GM23338 (cell line): ENCODE data around the gene RIMKLB.

Experiments
- CREB1 ChIP-seq: fragments of 250-450 bp; sonication (Bioruptor Pico); IDR thresholded peaks from 2 replicates; pipeline ENCODE4 v1.5.0; 2020; ENCODE audit warnings: low read depth, mild to moderate bottlenecking, moderate library complexity
- CTCF ChIP-seq, 2 experiments: fragments of 200-600 bp in 1 of 2; sonication (generic) in 1 of 2; conservative IDR thresholded peaks; 2 replicates each; pipeline versions ENCODE4 v1.5.1 to v1.6.1; 2016 to 2017; ENCODE audit warnings: antibody characterized with exemption in 2 of 2, low read depth in 2 of 2, mild to moderate bottlenecking in 2 of 2, moderate library complexity in 1 of 2
- EZH2 ChIP-seq: fragments of 200-600 bp; sonication (generic); IDR thresholded peaks from one replicate; pipeline ENCODE4 v1.8.0; 2017; ENCODE audit warnings: antibody characterized with exemption, mild to moderate bottlenecking, low read depth; ENCODE audit not compliant: unreplicated experiment
- EZH2phosphoT487 ChIP-seq: fragments of 200-600 bp; sonication (generic); IDR thresholded peaks from one replicate; pipeline ENCODE4 v1.8.1; 2018; ENCODE audit warnings: antibody characterized with exemption; ENCODE audit not compliant: unreplicated experiment
- POLR2AphosphoS5 ChIP-seq: IDR thresholded peaks from 2 replicates; pipeline ENCODE4 v1.6.1; 2016; ENCODE audit warnings: antibody characterized with exemption, low read depth
- STAT1 ChIP-seq: IDR thresholded peaks from one replicate; pipeline ENCODE4 v1.6.1; 2016; ENCODE audit warnings: antibody characterized with exemption; ENCODE audit not compliant: unreplicated experiment

DNA sequence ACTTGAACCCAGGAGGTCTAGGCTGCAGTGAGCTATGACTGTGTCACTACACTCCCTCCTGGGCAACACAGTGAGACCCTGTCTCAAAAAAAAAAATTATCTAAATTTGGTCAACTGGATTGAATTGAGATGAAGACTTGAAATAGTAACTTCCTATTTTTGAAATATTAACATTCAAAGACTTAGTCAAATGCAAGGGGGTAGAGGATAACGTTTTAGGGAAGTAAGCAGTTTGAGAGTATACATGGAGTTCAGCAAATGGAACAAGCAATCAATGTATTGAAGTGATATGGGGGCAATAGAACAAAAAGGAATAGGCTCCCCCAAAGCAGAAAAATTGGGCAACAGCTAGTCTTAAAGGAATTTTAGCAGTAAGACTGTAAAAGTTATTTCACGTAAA lies 30.5 kb upstream of the RIMKLB start:
- TF ChIP-seq CTCF (conservative IDR thresholded peaks at IDR 0.05; ENCODE audit: low read depth in 2 of 2): no peak
- TF ChIP-seq EZH2phosphoT487: no peak
- TF ChIP-seq EZH2: no peak
- TF ChIP-seq CREB1 (CRISPR knock-in tag): no peak
- TF ChIP-seq POLR2AphosphoS5: no peak
- no peak for TF ChIP-seq STAT1
